ENCODE data around the gene CCDC57. TPM values are rescaled to one million over a fixed set of nuclear protein-coding genes. Genes with fewer than 3 reads are reported as not detected.

Gene CCDC57
- total and polyA plus RNA-seq, 9 of the 15 experiments (the other 6 are each of a cell fraction or from before 2014, with no cell fraction given), result 0.83 to 36.2 (median 13.6) TPM

- TF ChIP-seq BCLAF1 (IDR thresholded peaks at IDR 0.05; ENCODE audit: borderline replicate concordance in 1 of 2, control insufficient read depth in 1 of 2, low read depth in 2 of 2, low read length in 1 of 2), result no peak
- TF ChIP-seq DEAF1 (CRISPR knock-in tag; IDR thresholded peaks at IDR 0.05), result peak; percentile 13; the same call in 1 of the 2 replicates
- TF ChIP-seq NFIC (IDR thresholded peaks at IDR 0.05), result no peak
Measured at GRCh38 chr17:82244413-82245133, 31.9 kb upstream of the CCDC57 start (continued).
